OCI-LY1 (cell line): ENCODE data around the gene CDK16.
A peak's percentile ranks its signal among the peaks of the same experiment; 100 is the strongest.

Source experiments
- H2AFZ ChIP-seq: fragments of 200-600 bp; sonication (generic), shearing (Covaris generic); 2 replicates; pipeline ENCODE4 v1.6.0; 2014; ENCODE audit warnings: antibody characterized with exemption, mild to moderate bottlenecking, low read length
- H3F3A ChIP-seq: fragments of 200-600 bp; sonication (generic), shearing (Covaris generic); 2 replicates; pipeline ENCODE4 v1.6.0; 2014; ENCODE audit warnings: mild to moderate bottlenecking, antibody characterized with exemption, low read length, moderate library complexity; ENCODE audit not compliant: insufficient read depth
- H3K27ac ChIP-seq: fragments of 200-600 bp; sonication (generic); 2 replicates; pipeline ENCODE4 v1.5.1; 2014; ENCODE audit warnings: low read length, mixed run types, mild to moderate bottlenecking, low read depth; ENCODE audit not compliant: poor library complexity, severe bottlenecking
- H3K27me3 ChIP-seq: fragments of 200-600 bp; sonication (generic); 2 replicates; pipeline ENCODE4 v1.6.0; 2014; ENCODE audit warnings: antibody characterized with exemption, mild to moderate bottlenecking, low read length, moderate library complexity; ENCODE audit not compliant: insufficient read depth
- H3K36me3 ChIP-seq: fragments of 200-600 bp; sonication (generic); 2 replicates; pipeline ENCODE4 v1.6.1; 2014; ENCODE audit warnings: mild to moderate bottlenecking, antibody characterized with exemption, low read length, moderate library complexity, mixed read lengths; ENCODE audit not compliant: insufficient read depth
- H3K4me1 ChIP-seq: fragments of 200-600 bp; sonication (generic); 2 replicates; pipeline ENCODE4 v1.5.1; 2014; ENCODE audit warnings: mild to moderate bottlenecking, low read length, moderate library complexity; ENCODE audit not compliant: insufficient read depth, severe bottlenecking
- H3K4me2 ChIP-seq: fragments of 200-600 bp; sonication (generic), shearing (Covaris generic); 2 replicates; pipeline ENCODE4 v1.6.1; 2014; ENCODE audit warnings: low read length
- H3K4me3 ChIP-seq: fragments of 200-600 bp; sonication (generic); 2 replicates; pipeline ENCODE4 v1.5.1; 2014; ENCODE audit warnings: low read length, low read depth, mild to moderate bottlenecking, mixed read lengths; ENCODE audit not compliant: poor library complexity, severe bottlenecking
- H3K79me2 ChIP-seq: fragments of 200-600 bp; shearing (Covaris generic); 2 replicates; pipeline ENCODE4 v1.6.1; 2016; ENCODE audit warnings: mixed run types, low read length, mixed read lengths; ENCODE audit not compliant: insufficient read depth
- H3K9ac ChIP-seq: fragments of 200-600 bp; sonication (generic), shearing (Covaris generic); 2 replicates; pipeline ENCODE4 v1.6.1; 2014; ENCODE audit warnings: mild to moderate bottlenecking, low read length, mixed read lengths
- H3K9me2 ChIP-seq: fragments of 200-600 bp; sonication (generic), shearing (Covaris generic); 2 replicates; pipeline ENCODE4 v1.6.1; 2014; ENCODE audit warnings: low read depth, mild to moderate bottlenecking, low read length, mixed read lengths
- H3K9me3 ChIP-seq: fragments of 200-600 bp; shearing (Covaris generic); 2 replicates; pipeline ENCODE4 v1.6.1; 2014; ENCODE audit warnings: low read length, mixed read lengths
- H4K20me1 ChIP-seq: fragments of 200-600 bp; sonication (generic), shearing (Covaris generic); 2 replicates; pipeline ENCODE4 v1.6.0; 2016; ENCODE audit warnings: mild to moderate bottlenecking, low read length; ENCODE audit not compliant: insufficient read depth
- CTCF ChIP-seq: fragments of 200-600 bp; sonication (generic), shearing (Covaris generic); IDR thresholded peaks from 2 replicates; pipeline ENCODE4 v1.5.1; 2017; ENCODE audit warnings: mild to moderate bottlenecking, antibody characterized with exemption, low read length, moderate library complexity, mixed read lengths
- EZH2 ChIP-seq: fragments of 200-600 bp; sonication (generic), shearing (Covaris generic); IDR thresholded peaks from 2 replicates; pipeline ENCODE4 v1.8.0; 2017; ENCODE audit warnings: borderline replicate concordance, mixed run types, mild to moderate bottlenecking, antibody characterized with exemption, low read length, moderate library complexity, mixed read lengths

CDK16 gene

DNA sequence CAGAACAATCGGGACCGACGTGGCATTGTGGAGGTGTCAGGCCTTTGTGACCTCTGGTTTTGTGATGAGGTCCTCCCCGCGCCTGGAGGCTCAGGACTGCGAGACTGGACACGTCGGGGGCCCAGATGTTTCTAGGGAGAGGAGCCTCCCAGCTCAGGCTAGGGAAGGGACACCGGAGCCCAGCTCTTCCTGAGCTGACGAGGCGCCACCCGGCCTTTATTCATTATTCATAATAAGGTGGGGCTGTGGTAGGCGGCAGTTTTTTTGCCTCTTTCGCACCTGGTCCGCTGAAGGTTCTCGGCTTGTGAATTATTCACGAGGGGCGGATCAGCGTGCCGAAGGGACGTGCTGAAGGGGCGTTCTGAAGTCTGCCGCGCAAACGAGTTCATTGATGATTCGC, 27.1 kb upstream of the CDK16 start:
- Histone ChIP-seq H4K20me1 (no peaks in the 10 kb centered on the region), H3K4me1 (peaks cover 33% of the 10 kb centered on the region), H3K27me3 (no peaks in the 10 kb centered on the region), H3F3A (no peaks in the 10 kb centered on the region), H2AFZ (no peak overlapping the region), H3K4me3 (peak overlapping the region; percentile 91), H3K27ac (peak overlapping the region; percentile 98), H3K4me2 (peak overlapping the region; percentile 96), H3K79me2 (peaks cover 26% of the 10 kb centered on the region), H3K9me3 (no peaks in the 10 kb centered on the region), H3K9ac (peak overlapping the region; percentile 100), H3K36me3 (peaks cover 18% of the 10 kb centered on the region), H3K9me2 (no peaks in the 10 kb centered on the region)
- TF ChIP-seq EZH2: no peak
- no peak for TF ChIP-seq CTCF

GRCh38 chrX:47191806-47192401, 26.6 kb upstream of the CDK16 start:
- no peaks in the 10 kb centered on the region for H3K9me3 ChIP-seq
- peak overlapping the region; percentile 98 for H3K27ac ChIP-seq
- H3K4me1 ChIP-seq: peaks cover 38% of the 10 kb centered on the region
- H2AFZ ChIP-seq: no peak overlapping the region
- TF ChIP-seq CTCF (no peak), EZH2 (no peak)
- H3K9me2 ChIP-seq: no peaks in the 10 kb centered on the region
- H3K79me2 ChIP-seq: peaks cover 32% of the 10 kb centered on the region
- no peaks in the 10 kb centered on the region for H3K27me3 ChIP-seq
- peak overlapping the region; percentile 96 for H3K4me2 ChIP-seq
- peak overlapping the region; percentile 91 for H3K4me3 ChIP-seq
- H3F3A ChIP-seq: no peaks in the 10 kb centered on the region
- no peaks in the 10 kb centered on the region for H4K20me1 ChIP-seq
- H3K36me3 ChIP-seq: peaks cover 19% of the 10 kb centered on the region; the same call in 1 of the 2 replicates
- peak overlapping the region; percentile 100 for H3K9ac ChIP-seq

- peaks cover 38% of the 10 kb centered on the region for H3K79me2 ChIP-seq
- H2AFZ ChIP-seq: no peak within 1 kb of the TSS
- H3K9me2 ChIP-seq: no peaks in the 10 kb centered on the region
These were observed 24.8 kb upstream of the CDK16 start, which contains the start of gene UBA1 for GRCh38 chrX:47193475-47194193. TSS of gene UBA1 (plus strand) at chrX:47193829. CDS start at chrX:47198803, 4,974 bp downstream.

More at GRCh38 chrX:47193475-47194193, 24.8 kb upstream of the CDK16 start, which contains the start of gene UBA1:
- Histone ChIP-seq H4K20me1 (no peaks in the 10 kb centered on the region), H3F3A (no peaks in the 10 kb centered on the region), H3K4me3 (peak within 1 kb of the TSS; percentile 91), H3K9ac (peak within 1 kb of the TSS; percentile 100), H3K9me3 (no peaks in the 10 kb centered on the region), H3K27me3 (no peaks in the 10 kb centered on the region), H3K36me3 (peaks cover 33% of the 10 kb centered on the region), H3K4me1 (peaks cover 38% of the 10 kb centered on the region), H3K4me2 (peak within 1 kb of the TSS; percentile 99), H3K27ac (peak within 1 kb of the TSS; percentile 98)
- TF ChIP-seq EZH2 (no peak), CTCF (peak; percentile 64)
